NAMALWA (cell line): ENCODE results near the gene NISCH.
A peak's percentile ranks its signal among the peaks of the same experiment; 100 is the strongest.

Experiments used
- DNase-seq: peaks from one replicate; pipeline ENCODE4 v3.0.0-alpha.2; 2015; ENCODE audit warnings: low spot score

The NISCH gene

DNA sequence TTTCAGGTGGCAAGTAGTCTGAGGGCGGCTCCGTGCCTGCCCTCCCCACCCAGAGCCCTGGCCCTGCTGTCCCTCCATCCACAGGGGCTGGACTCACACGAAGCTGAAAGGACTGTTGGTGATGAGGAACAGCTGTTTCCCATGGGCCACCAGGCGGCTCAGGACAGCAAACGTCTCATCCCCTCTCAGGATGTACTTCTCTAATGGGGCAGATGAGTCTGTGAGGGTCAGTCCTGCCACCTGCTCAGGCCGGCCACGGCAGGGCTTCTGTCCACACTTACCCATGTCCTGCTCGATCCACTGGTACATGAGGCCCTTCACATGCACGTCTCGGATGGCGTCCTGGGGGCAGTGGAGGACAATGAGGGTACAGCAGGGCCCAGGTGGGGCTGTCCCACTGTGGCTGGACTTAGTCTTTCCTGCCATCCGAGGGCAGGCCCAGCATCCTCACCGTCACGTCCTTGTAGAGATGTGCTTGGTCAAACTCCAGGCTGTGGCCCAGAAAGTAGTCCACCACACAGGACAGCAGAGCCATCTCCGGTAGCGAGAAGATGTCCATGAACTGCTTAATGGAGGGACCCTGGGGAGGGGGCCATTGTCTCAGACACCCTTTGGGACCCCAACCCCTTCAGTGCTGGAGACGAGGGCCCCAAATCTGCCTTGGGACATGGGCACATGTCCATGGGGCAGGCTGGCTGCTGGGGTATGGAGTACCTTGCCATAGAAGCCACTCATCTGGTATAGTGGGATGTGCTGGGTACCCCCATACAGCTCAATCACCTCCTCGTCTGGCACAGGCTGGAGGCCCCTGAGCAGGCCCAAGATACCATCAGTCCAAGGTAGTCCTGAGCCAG lies 72.6 kb downstream of the NISCH start:
- no peak for DNase-seq

DNA sequence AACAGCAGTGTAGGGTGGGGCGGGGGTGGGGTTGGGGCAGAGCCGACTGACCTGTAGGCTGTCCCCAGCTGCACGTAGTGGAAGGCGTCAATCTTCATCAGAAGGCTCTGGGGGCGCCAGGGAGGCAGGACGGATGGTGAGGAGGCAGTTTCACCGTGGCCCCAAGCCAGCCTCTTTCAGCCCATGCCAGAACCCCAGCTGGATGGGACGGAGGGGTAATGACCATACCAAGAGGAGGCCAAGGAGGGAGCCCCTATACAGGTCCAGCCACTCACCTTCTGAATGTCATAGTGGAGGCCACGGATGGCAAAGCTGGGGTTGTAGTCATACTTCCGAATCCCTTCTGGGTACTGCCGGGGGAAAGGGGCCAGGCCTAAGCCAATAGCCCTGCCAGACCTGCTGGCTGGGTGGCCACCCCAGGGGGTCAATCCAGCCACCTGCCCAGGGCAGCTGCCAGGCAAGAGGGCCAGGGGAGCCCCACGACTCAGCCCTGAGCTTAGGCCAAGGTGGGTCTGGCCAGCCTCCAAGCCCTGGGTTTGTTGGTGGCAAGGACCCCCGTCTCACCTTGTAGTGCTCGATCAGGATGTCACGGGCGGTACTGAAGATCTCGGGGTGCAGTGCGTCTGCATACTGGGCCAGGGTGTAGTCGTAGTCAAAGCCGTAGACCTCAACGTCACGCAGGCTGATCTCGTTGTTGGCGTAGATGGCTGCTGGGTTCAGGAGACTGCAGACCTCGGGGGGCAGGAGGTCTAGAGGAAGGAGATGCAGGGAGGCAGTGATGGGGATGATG lies 73.4 kb downstream of the NISCH start:
- DNase-seq = no peak

DNA sequence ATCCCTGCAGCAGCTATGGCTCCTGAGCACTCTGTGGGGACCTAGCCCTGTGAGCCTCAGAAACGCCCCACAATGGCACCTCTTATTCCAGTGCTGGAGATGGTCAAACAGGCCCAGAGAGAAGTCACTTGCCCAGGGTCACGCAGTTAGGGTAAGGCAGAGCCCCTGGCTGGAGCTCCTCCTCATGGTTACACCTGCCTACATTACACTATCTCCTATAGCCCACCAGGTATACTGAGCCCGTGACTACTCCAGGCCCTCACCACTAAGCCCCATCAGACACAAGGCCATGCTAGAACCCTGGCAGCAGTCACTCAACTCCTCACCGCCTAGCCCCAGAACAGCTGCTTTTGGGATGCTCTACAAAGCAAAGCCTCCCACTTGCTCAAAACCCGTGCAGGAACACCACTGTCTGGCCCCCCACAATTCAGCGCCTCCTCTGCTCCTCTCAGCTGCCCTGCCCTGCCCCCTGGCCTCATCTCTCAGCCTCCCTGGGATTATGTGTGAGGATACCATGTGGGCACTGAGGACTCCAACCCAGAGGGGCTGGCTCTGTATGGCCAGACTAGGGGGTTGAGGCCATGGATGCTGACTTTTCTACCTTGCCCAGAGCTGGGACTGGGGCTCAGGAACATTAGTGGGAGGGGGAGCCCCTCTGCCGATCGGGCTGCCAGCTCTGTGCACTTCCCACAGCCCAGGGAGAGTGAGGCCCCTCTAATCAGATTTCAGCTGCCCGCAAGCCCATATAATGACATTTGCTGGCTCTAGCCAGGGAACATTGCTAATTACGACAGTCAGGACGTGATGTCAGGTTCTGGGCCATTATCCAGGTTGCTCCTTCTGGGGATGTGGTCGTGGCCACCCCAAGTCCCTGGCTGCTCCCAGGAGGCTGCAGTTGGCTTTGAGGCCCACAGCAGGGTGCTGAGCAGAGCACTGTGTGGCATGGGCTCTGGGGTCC lies 74.3 kb downstream of the NISCH start:
- no peak for DNase-seq

DNA sequence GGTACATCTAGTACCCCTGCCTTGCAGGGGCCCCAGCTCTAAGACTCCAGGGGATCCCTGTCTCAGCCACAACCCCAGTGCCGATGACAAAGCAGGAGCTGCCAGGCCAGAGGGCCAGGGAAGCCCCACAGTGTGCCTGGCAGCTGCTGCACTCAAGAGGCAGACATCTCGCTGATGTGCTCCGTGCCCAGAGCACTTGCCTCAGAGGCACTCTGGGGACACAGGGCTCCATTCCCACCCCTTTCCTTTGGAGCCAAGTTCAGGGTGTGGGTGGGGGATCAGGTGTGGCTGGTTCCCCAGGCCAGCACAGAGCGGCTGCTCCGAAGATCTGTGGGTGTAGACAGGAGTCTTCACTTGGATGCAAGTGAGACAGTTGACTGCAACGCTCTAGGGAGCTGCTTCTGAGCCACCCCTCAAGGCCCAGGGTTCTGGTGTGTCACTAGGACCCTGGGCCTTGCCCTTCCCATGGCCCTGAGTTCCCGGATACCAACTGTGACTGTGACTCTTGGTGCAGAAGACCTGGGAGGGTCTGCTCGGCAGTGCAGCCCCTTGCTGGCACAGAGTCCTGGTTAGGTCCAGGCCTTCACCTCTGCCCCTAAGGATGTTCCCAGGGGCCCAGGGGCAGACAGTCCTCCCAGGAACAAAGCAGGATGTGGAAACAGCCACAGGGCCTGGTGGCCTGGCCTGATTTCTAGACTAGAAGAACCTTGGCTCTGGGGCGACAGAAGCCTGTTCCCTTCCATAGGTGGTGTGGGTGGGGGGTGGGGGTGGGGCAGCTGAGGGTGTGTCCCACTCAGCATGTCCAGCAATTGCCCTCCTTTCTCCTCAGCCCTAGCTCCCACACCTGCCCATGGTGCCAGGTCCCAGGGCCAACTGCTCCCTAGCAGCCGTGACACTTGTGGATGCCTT lies 75.8 kb downstream of the NISCH start:
- DNase-seq = no peak

DNA sequence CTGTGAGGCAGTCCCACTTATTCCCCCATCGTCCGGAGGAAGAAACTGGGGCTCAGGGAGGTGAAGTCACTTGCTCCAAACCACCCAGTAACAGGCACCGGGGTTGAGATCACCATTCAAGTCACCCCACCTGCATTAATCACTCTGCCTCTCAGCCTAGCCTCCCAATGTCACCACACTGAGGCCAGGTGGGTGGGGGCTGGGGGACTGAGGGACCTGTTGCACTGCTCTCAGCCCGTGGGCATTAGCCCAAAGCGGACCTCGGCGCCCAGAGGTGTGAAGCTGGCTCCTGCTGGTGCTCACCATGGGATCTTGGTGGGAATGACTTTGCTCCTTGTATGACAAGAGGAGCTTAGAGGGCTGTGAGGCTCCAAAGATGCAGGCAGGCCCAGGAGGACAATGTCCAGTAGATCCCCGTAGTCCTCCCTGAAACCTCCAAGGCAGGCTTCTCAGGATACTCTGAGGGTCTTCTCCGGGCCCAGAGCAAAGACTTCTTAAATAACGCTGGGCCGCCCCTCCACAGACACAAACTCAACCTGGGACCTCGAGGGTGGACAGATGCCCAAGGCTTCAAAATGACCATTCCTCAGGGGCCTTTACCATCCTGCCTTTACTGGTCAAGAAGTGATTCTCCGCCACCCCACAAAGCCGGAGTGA lies 76.6 kb downstream of the NISCH start:
- no peak for DNase-seq

DNA sequence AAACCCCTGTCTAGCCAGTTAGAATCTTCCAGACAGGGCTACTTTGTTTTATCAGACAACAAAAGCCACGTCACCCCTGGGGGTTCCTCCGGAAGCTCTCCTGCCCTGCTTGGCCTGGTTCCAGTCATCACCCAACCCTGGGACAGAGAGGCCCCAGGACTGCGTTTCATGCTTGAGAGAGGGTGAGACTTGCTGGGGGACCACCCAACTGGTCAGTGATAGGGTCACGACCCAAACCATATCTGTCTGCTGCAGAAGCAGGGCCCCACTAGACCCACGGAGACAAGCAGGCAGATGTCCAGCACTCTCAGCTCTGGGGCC lies 77.1 kb downstream of the NISCH start:
- DNase-seq = peak; percentile 43

DNA sequence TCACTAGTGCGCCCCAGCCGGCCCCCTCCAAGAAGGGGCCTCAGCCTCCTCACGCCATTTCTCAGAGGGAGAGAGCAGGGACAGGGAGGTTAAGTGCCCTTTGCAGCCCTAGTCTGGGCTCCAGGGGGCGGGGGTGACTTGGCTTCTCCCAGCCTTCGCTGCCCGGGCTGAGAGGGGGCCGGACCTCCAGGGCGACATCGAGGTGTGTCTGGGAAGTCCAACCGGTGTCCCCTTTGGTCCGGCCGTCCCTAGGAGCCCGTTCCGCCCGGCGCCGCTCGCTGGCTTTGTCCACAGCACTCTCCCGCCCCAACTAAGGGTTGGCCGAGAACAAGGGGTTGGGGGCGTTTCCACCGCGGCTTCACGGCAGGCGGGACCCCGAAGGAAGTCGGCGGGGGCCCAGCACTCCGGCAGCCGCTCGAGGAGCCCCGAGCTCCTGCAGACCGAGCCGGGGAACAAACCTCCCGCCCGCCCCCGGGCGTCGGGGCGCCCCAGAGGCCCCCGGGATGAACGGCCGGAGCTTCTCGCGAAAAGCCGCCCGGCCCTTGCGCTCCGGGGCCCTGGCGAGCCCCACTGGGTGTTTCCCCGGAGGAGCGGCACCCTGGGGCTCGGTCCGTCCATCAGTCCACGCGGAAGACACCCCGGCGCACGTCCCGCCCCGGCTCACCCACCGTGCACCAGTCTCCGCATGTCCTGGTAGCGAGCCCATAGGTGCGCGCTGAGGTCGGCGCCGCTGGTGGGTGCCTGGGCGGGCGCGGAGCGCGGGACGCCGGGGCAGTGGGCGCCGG lies 77.6 kb downstream of the NISCH start:
- DNase-seq = peak; percentile 12

DNA sequence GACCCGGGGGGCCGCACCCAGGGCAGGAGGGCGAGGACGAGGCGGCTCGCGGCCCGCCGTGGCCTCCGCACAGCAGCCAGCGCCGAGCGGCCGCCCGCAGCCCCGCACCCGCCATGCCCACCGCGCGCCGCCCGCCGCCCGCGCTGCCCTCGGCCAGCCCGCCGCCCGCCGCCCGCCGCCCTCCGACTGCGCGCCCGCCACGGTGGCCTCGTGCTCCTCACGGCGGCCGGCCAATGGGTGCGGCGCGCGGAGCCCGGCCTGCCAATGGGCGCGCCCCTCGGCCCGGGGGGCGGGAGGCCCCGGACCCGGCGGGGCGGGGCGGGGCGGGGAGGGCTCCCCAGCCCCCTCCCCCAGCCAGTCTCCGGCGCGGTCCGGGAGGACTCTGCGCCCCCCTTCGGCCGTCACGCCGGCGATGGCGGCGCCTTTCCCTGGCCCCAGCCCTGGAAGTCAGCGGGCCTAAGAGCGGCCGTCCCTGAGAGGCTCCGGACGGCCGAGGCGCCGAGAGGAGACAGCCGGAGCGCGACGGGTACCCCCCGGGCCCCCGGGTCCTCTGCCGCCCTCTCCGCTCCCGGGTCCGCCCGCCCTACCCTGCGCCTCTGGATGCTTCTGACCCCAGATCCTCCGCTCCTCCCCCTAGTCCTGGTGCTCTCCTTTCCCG lies 78.3 kb downstream of the NISCH start, which contains the start of gene NT5DC2:
Gene NT5DC2, minus strand, starts transcription at position 235 of the 658 bp plus-strand sequence. Its CDS starts 120 bp downstream, at position 115.
- peak; percentile 67 for DNase-seq

DNA sequence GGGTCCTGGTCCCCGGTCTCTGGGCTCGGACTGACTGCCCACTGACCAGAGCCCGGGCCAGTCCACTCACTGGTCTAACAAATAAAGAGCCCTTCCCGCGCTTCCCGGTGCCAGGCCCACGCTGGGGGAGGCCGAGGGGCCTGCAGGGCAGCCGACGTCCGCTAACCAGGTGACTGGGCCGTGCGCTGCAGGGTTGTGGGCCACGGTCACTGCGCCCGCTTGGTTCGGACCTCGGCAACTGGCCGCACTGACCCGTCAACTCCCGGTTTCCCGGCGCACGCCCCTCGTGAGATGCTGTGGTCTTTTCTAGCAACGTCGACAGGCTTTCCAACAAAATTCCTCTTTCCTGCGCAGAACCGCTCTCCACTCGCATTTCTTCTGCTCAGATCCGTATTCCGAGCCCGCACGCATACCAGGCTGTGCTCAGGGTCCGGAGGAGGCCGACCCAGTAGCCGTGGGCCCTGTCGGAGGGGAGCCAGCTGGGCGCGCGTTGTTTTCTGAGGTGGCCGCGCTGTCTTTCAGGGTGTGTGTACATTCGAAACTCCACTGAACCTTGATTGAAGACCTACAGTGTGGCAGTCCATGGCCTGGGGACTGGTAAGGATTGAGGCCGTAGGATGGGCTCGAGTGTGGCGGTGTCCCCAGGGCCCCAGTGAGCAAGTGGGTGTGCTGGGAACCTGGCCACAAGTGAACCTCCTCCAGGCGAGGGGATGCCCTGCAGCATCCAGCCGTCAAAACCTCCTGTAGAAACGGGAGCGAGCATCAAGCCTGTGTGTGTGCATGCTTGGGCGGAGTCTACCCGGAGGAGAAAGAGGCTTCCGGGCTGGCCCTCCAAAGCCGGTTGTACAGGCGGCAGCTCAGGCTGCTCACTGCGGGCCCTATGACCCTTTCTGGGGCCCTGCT lies 79.1 kb downstream of the NISCH start:
- no peak for DNase-seq

DNA sequence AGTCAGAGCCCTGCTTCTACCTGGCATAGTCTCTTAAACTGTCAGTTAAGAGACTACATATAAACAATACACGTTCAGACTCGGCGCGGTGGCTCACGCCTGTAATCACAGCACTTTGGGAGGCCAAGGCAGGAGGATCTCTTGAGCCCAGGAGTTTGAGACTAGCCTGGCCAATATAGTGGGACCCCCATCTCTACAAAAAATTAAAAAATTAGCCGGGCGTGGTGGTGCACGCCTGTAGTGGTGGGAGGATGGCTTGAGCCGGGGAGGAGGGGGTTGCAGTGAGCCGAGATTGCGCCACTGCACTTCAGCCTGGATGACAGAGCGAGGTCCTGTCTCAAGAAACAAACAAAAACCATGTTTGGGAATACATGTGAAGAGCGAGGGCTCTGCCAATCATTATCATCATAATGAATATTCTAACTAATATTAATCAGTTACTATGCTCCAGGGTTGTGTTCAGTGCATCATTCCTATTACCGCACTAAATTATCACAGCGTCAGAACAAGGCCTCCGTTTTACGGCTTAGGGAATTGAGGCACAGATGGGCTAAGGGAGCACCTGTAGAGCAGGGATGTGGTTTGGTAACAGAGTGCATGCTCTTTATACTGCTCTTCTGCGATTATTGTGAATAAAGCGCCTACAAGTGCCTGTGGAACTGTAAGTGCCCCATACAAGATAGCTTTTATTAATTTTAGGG lies 80.2 kb downstream of the NISCH start:
- DNase-seq = no peak

DNA sequence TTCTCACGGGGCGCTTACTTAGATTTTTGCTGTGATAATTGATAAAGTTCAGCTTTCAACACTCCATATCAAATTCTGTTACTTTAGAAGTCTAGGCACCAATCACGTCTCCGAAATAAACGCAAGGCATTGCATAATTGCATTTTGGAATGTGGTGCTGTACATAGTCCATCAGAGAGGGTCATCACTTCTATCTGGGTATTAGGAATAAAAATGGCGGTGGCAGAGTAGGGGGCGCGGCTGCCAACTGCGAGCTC lies 80.6 kb downstream of the NISCH start:
- DNase-seq = no peak

DNA sequence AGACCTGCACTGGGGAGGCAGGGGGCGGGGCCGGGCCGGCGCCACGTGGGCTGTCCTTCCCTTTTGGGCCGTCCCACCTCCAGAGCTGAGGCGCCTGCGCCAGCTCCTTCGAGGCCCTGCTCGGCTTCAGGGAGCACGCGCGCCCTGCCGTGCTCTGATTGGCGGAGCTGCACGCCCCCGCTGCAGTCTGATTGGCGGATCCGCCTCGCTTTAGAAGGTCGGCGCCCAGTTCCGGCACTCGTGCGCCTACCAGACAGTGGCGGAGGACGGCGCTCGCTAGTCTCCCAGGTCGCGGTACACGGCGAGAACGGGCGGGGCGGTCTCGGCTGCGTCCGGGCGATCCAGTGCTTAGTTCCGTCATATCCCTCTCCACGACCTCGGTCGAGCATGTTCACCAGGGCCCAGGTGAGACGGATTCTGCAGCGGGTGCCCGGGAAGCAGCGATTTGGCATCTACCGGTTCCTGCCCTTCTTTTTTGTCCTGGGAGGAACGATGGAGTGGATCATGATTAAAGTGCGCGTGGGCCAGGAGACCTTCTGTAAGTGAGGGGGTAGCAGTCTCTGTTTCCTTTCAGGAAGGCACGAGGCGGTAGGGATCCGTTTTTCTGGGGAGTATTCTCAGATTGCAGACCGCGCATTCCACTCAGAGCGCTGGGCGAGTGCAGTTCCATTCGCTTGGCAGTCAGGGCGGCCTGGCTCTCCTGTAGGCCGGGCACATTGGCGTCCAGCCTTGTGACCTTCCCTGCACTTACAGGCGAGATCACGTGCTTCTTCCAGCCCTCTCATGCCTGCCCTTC lies 81.2 kb downstream of the NISCH start, which contains the start of gene UQCC5:
Gene UQCC5, plus strand, starts transcription at position 237 of the 796 bp plus-strand sequence. Its CDS starts 151 bp downstream, at position 388.
- peak; percentile 93 for DNase-seq

DNA sequence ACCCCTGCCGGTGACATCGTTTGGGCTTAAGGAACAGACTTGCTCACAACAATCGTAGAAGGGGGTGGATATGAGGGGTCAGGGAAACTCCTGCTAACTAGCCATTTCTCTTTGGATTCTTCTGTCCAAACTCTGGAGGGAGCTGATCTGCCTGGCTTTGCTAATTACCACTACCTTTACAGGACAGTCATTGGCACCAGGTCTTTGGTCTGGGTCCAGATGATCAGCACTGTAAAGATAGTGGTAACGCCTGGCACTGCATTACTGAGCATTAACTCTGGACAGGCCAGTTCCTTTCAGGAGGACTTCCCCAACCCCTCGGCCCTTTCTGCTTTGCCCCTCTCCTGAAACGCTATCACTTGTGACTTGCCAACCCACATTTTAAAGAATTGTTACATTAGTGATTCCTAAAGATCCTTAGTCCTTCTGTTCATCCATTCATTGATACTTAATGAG lies 81.8 kb downstream of the NISCH start:
- DNase-seq = no peak

DNA sequence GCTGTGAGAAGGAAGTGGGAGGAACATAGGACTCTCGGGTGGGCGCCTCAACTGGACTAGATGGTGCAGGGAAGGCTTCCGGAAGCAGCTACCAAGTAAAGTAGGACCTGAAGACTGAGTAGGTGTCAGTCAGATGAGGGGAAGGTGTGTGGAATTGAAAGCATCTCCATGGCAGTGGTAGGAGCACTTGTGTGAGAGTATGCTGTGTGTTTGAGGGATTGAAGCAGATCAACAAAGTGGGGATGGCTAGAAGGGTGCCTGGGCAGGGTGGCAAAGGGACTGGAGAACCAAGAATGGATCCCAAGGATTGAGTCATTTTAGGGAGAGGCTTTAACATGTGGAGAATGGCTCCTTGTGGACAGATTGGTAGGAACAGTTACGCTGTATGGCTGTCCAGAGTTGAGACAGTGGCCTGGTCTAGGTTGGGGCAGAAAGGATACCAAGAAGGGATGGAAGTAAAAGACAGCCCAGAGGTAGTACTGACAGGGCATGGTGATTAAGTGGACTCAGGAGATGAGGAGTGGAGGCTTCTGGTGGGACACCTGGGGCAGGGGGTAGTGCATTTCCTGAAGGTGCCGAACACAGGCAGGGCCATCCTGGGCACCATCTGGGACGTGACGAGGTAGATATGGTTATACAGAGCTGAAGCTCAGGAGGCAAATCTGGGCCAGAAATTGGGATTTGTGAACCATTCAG lies 82.5 kb downstream of the NISCH start:
- no peak for DNase-seq

DNA sequence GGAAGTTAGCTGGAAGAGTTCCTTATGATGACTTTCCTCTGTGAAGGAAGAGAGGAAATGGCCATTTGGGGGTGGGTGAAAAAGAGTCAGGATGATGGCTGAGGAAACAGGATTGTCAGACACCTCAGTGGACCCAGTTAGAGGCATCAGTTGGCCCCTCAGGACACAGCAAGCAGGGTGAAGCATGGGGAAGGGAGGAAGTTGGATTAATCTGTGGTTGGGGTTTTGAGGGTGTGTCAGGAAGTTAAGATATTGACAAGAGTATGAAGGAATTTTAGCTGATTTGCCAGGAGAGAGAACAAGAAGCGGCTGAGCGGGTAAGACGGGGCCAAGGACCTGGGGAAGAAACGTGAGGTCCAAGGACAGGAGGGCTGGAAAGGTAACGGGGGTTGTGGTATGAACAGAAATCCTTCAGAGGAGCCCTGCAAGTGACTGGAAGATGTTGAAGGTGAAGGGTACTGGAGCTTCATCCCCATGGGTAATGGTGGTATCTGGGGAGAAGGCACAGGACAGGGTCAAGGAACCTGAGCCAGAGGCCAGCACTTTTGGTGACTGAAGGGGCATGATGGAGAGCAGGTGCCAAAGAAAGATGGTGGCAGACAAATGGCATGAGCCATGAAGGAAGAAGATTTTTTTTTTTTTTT lies 83.7 kb downstream of the NISCH start:
- no peak for DNase-seq

DNA sequence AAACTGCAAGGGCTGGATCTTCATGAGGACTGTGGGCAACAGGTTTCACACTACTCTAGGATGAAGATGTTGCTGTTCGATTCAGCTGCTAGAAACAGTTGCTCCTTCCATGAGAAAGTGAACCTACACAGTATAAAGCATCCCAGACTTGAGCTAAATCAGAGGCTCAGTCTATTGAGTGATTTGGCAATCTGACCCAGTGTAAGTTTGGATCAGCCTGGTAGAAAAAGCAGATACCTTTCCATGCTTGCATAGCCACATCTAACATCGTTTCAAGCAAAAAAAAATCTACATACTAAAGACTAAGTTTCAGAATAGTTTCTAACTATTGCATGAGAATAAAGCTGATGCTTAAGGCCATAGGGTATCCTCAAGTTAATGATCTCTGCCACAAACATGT lies 85.6 kb downstream of the NISCH start:
- DNase-seq = no peak
